Measurements from ENCODE around the gene CDC42EP4.
"Not testable (repeated sequence)": the region's sequence is repeated elsewhere in the genome, so short reads cannot be mapped to it uniquely, and the experiment has no call there.

The CDC42EP4 gene

DNA sequence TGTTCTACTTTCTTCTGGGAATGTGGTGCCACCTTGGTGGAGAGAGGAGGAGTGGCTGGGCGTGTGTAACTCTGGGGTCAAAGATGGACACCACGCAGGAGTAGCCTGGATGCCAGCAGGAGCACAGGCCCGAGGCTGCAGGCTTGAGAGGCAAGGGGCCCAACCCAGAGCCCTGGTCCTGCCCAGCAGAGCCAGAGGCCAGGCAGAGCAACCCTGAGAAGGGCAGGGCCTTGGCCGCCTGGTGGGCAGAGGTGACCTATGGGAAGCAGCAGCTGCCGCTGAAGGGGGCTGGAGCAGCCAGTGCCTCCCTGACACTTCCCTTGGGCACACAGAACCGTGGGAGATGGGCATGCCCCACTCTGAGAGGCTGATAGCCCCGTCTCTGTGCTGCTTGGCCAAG lies 32.1 kb downstream of the CDC42EP4 start:
- DNase-seq (ENCODE audit: low read depth in 3 of 3) = no peak

DNA sequence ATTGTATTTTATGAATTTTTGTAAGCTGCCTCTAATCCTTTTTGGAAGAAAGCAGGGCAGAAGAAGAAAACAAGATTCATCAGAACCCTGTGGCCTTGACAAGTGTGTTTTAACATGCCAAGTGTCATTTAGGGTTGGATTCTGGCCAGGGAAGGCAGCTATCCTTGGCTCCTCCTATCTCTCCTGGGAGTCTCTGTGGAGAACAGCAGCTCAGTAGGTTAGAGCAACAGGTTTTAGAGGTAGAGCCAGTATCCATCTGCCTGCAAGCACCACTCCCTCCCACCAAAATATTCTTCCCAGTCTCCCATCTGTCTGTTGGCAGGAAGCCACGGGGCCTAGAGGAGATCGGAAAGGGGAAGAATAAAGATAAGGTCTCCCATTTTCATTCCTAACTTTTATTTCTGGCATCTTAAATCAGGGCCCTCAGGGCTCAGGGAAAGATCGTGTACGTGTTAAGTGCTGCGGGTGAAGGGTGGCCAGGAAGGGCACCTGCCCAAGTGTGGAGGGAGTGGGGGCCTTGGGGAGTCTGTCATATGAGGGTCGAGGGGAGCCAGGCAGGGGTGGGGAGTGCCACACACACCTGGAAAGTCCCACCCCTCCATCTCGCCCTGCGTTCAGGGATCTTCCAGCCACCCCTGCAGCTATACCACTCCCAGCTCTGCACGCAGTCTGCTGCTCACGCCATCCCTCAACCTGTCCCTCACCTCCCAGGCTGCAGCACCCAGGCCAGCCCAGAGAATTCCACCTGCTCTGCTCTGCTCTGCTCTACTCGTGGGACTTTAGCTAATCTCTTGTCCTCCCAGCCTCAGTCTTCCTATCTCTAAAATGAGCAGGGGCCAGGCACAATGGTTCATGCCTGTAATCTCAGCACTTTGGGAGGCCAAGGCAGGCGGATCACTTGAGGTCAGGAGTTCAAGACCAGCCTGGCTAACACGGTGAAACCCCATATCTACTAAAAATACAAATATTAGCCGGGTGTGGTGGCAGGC lies 33.0 kb downstream of the CDC42EP4 start:
- DNase-seq (ENCODE audit: low read depth in 3 of 3) = no peak

DNA sequence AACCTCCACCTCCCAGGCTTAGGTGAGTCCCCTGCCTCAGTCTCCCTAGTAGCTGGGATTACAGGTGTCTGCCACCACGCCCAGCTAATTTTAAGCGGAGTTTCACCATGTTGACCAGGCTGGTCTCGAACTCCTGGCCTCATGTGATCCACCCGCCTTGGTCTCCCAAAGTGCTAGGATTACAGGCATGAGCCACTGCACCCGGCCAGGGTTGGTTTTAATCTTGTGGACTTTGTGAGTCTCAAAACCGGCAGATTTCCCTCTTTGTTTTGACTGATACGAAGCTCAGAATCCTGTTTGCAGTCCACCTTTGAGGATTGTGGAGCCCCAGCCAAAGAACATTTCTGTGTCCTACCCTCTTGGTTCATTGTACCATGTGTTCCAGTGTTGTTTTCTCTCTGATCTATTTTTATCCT lies 33.7 kb downstream of the CDC42EP4 start:
- no peak for DNase-seq (ENCODE audit: low read depth in 3 of 3)

DNA sequence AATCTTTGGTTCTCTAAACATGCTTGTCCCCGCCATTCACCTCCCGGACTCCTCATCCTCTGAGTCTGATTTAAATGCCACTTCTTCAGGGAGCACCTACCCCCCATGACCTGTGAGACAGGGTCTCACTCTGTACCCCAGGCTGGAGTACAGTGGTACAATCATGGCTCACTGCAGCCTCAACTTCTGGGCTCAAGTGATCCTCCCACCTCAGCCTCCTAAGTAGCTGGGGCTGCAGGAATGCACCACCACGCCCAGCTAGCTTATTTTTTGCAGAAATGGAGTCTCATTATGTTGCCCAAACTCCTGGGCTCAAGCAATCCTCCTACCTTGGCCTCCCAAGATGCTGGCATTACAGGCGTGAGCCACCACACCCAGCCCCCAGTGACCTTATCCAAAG lies 37.3 kb downstream of the CDC42EP4 start:
- no peak for DNase-seq (ENCODE audit: low read depth in 3 of 3)

DNA sequence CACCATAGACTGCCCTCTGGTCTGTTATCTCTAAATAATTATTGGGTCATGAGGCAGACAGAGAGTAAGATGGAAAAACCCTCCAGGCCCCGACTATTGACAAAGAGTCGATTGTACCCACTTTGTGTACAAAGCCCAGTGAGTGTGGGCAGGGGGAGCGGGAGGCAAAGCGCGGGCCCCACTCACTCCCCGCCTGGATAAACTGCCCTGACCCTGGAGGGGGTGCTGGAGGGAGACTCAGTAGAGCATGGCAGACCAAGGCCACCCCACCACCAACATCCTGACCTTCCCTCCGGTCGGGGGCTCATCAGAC lies 38.9 kb downstream of the CDC42EP4 start:
- no peak for DNase-seq (ENCODE audit: low read depth in 3 of 3)

DNA sequence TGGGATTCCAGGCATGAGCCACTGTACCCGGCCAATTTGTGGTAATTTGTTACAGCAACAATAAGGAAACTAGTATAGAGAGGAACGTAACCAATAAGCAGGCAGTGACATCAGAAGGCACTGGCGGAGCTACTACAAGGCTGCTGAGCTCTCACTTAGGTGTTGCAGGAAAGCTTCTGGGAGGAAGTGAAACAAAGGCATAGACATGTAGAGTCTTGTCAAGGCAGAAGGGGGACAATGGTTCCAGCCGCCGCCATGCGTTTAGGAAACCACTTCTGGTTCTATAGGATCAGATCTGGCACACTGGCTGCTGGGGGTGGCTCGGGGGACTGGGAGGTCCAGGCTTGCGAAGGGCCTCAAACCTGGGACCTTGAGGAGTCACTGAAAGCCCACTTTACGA lies 40.7 kb downstream of the CDC42EP4 start:
- DNase-seq (ENCODE audit: low read depth in 3 of 3) = no peak

DNA sequence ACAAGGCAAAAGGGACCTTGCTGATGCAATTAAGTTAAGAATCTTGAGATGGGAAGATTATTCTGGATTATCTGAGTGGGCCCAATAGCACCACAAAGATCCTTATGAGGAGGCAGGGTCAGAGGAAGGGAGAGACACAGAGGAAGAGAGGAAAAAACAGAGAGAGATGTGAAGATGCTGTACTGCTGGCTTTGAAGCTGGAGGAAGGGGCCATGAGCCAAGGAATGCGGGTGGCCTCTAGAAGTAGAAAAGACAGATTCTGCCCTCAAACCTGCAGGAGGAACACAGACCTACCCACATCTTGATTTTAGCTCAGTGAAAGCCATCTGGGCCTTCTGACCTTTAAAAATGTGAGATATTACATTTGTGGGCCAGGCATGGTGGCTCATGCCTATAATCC lies 42.0 kb downstream of the CDC42EP4 start:
- DNase-seq (ENCODE audit: low read depth in 3 of 3) = no peak

DNA sequence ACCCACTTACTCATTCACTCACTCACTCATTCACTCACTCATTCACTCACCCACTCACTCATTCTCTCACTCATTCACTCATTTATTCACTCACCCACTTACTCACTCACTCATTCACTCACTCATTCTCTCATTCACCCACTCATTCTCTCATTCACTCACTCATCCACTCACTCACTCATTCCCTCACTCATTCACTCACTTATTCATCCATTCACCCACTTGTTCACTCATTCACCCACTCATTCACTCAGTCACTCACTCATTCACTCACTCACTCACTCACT lies 42.5 kb downstream of the CDC42EP4 start:
- no peak for DNase-seq (ENCODE audit: low read depth in 3 of 3)

DNA sequence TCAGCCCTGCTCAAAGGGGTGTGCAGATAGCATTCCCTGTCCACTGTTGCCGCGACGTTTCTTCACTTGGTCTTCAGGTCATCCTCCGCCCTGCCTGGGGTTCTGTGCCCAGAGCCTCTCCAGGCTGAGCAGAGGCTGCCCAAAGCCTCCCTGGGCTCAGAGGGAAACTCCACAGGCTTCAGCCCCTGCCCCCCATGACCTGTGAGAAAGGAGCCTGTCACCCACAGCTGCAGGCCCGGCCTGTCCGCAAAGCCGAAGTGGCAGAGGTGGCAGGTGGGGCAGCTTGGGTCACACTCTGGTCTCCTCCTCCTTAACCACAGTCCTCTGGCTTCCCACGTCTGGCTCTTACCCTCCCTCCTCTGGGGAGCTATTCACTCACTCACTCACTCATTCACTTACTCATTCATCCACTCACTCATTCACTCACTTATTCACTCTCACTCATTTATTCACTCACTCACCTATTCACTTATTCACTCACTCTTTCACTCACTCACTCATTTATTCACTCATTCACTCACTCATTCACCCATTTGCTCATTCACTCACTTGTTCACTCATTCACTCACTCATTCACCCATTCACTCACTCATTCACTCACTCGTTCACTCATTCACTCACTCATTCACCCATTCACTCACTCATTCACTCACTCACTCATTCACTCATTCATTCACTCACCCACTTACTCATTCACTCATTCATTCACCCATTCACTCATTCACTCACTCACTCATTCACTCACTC lies 43.0 kb downstream of the CDC42EP4 start:
- DNase-seq (ENCODE audit: low read depth in 3 of 3) = no peak

DNA sequence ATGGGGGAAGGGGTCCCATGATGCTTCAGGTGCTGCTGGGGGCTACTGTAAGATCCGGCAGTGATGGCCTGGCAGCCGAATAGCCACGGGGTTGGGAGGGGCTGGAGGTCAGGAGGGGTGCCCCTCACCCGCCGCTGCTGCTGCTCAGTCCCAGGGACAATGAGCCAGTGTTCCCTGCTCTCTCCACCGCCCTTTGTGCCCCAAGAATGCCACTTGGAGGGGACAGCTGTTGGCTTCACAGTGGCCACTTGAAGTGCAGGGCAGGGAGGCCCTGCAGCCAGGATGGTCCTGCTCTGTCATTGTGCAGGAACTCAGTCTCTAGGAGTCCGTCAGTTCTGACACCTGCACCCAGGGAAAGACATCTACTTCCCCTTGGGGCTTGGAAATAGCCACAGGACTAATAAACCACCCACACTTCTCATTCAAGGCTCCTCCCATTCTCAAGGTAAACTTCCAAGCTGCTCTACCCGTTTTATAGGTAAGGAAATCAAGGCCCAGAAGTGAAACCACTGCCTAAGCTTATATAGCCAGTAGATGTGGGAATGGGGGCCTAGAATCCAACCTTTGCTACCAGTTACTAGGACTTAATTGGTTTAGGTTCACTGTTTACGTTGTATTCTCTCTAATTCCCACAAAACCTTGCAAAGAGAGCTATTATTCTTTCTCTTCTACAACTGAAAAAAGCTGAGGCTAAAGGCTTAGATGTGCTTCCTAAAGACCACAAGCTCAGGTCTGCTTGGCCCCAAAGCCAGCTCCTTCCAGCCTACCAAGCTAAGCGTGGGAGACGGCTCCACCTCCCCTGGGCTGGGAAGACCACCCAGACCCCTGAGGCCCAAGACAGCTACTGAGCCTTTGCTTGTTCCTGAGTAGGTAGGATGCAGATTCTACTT lies 43.9 kb downstream of the CDC42EP4 start:
- no peak for DNase-seq (ENCODE audit: low read depth in 3 of 3)

DNA sequence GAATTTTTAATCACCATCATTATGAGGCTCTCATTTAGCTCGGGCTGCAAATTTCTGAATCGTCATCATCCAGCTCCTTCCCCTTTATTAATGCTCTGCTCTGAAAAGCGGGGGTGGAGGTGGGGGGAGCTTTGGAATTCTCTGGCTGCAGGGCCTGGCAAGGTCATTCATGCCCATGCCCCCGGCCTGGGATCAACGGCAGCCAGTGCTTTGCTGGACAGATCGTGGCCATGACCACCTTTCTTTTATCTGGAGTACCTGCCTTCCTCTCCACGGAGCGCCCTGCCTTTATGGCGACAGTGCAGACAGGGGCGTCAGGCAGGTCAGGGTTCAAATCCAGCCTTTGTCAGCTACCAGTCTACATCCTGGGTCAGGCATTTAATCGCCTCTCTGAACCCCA lies 45.0 kb downstream of the CDC42EP4 start:
- DNase-seq (ENCODE audit: low read depth in 3 of 3) = no peak

DNA sequence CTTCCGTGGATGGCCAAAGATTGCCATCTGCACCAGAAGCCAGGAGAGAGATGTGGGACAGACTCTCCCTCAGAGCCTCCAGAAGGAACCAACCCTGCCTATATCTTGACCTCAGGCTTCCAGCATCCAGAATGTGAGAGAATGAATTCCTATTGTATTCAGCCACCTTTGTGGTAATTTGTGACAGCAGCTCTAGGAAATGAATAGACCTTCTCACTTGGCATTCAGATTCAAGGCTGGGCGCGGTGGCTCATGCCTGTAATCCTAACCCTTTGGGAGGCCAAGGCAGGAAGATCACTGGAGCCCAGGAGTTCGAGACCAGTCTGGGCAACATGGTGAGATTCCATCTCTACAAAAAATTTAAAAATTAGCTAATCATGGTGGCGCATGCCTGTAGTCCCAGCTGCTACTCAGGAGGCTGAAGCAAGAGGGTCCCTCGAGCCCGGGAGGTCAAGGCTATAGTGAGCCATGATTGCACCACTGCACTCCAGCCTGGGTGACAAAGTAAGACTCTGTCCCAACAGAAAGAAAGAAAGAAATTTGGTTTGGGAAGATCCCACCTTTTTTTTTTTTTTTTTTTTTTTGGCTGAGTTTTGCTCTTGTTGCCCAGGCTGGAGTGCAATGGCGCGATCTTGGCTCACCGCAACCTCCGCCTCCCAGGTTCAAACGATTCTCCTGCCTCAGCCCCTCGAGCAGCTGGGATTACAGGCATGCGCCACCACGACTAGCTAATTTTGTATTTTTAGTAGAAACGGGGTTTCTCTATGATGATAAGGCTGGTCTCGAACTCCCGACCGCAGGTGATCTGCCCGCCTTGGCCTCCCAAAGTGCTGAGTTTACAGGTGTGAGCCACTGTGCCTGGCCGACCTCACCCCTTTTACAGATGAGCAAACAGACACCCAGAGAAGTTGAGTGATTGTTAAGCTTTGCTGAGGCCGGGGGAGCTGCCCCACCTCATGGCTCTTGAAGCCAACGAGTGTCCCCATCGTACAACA lies 45.9 kb downstream of the CDC42EP4 start:
- no peak for DNase-seq (ENCODE audit: low read depth in 3 of 3)

DNA sequence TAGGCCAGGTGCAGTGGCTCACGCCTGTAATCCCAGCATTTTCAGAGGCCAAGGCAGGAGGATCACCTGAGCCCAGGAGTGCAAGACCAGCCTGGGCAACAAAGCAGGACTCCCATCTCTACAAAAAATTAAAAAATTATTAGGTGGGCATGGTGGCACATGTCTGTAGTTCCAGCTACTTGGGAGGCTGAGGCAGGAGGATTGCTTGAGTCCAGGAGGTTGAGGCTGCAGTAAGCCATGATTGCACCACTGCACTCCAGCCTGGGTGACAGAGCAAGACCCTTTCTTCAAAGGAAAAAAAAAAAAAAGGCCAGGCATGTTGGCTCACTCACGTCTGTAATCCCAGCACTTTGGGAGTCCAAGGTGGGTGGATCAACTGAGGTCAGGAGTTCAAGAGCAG lies 47.4 kb downstream of the CDC42EP4 start:
- DNase-seq (ENCODE audit: low read depth in 3 of 3) = not testable (repeated sequence)

DNA sequence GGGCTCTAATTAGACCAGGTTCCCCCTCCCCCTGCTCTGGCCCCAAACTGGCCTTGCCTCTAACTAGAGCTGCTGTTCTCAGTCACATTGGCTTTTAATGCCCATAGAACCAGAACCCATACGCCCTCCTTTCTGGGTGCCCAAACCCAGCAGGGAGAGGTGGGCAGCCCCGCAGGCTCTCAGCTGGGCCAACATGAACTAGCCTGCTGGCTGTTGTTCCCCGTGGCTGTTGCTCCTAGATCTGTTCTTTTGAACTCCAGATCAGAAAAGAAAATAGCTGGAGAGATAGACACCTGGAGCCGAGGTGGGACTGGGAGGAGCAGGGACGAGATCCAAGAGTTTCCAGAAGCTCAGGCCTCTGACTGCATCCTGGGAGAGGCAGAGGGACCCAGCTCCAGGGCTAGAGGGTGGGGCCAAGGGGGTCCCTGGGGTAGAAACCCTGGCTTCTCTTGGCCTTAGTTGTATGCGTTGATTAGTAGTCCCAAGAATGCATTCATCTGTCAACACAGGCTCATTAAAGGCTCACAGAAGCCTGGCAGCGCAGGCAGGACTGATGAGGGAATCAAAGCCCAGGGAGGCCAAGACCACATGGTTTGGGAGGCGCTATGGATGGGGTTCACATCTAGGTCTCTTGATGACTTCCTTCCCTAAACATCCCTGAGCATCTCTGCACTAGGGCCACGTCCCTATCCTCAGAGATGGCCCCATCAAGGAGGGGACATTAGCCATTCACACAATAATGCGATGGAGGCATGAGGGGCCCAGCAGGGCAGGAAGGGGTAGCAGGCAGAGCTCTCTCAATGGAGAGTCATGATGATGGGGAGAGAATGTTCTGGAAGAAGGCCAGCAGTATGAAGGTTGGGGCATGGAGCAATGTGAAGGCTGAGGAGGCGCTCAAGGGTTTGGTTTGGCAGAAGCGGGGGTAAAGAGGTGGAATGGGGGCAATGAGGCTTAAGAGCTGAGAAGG lies 48.8 kb downstream of the CDC42EP4 start:
- no peak for DNase-seq (ENCODE audit: low read depth in 3 of 3)

DNA sequence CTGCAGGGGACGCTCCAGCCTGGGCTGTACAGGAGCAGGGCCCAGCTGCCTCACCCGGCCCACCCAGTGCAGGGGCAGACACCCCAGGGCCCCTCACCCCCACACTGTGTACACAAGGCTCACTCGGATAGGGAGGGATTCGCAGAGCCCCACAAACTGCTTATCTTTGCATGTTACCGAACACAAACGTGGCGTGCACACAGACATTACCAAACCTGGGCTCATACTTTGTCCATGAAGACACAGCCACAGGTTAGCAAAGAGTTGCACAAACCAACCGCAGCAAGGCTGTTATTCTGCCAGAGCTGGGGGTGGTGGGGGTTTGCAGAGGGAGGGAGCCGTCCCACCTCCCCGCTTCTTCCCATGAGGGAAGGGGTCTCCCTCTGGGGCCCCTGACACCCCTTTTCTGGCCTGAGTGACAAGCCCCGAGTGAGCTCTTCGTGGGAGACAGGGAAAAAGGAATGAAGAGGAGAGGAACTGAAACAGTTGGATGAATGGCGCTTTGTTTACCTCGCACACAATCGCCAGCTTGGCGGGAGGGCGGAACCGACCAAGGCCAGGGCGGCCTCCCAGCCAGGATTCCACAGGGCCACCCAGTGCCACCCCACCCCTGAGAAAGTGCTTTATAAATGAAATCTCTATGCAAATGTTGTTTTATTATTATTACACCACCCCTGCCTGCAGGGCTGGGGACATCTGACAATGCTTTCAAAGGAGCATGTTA lies 49.7 kb downstream of the CDC42EP4 start:
- no peak for DNase-seq (ENCODE audit: low read depth in 3 of 3)

DNA sequence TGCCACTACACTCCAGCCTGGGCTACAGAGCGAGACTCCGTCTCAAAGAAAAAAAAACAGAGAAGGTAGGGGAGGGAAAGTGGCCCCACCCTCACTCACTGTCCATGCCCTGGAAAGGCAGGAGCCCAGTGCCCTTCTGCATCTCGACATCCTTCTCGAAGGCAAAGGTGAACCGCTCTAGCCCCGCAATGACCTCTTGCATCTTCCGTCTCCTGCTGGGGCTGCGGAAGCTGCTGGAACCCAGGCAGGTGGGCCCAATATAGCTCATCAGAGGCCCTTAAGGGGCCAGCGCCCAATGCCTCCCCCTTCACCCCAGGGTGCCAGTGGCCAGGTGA lies 50.2 kb downstream of the CDC42EP4 start, which contains the start of gene CPSF4L:
Gene CPSF4L, minus strand, starts transcription at position 264 of the 335 bp plus-strand sequence. Its CDS starts 62 bp downstream, at position 202.
- DNase-seq (ENCODE audit: low read depth in 3 of 3) = no peak

DNA sequence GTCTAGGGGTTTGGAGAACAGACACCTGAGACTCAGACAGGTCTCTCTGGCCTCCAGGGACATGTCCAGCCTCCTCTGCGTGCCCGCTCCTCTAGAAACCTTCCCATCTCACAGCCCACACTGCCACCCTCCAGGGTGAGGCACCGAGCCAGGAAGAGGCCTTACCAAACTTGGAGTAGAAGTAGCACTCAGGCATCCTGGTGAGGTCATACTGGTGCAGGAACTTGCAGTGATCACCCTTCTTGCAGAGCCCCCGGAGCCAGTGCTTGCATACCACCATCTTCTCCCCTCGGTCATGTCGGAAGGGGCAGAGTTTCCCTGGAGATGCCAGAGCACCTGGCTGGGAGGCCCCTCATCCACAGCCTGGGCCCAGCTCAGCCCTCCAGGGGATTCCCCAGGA lies 54.3 kb downstream of the CDC42EP4 start:
- DNase-seq (ENCODE audit: low read depth in 3 of 3) = no peak

DNA sequence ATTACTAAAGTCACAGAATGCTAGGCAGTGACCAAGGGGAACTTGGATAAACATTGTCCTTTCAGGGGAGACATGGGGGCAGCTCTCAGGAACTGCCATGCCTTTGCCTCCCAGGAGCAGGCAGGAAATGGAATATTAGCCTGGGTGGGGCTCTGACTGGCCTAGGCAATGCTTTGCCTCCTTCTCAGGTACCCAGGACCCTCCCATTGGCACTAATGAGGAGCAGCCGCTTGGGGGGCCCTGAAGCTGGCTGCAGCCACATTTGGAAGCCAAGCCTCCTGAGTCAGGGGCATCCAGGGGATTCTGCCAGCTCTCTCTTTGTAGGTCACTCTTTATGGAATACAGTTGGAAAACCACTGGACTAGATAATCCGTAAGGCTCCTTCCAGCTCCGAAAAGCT lies 55.6 kb downstream of the CDC42EP4 start:
- no peak for DNase-seq (ENCODE audit: low read depth in 3 of 3)

DNA sequence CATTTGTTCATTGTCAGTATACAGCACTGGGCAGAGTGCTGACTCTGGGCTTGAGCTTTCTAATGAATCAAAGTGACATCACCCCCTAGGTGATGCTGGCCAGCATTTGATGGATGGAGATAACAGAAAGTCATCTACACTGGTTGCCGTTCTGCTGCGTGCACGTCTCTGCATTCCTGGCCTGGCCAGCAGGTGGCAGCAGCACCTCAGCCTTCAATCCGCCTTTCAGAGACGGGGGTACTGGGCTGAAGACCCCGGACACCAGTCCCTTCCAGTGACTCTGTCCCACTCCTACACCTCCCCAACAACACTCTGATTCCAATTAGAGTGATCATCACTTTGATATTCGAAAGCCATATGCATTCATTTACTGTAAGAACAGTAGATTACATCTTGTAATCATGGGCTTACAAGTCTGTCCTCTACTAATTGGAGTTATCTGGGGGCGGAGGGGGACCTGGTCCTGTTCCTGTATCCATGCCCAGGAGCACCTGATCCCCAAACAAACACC lies 56.1 kb downstream of the CDC42EP4 start:
- peak; percentile 22 to 41 (median 28) for DNase-seq (ENCODE audit: low read depth in 3 of 3)
